ENCODE measurements around the gene USH1C. TPM values are rescaled to one million over a fixed set of nuclear protein-coding genes. Genes with fewer than 3 reads are reported as not detected.

The USH1C gene
- total RNA-seq, 2 experiments from 2014 or later = not detected

DNA sequence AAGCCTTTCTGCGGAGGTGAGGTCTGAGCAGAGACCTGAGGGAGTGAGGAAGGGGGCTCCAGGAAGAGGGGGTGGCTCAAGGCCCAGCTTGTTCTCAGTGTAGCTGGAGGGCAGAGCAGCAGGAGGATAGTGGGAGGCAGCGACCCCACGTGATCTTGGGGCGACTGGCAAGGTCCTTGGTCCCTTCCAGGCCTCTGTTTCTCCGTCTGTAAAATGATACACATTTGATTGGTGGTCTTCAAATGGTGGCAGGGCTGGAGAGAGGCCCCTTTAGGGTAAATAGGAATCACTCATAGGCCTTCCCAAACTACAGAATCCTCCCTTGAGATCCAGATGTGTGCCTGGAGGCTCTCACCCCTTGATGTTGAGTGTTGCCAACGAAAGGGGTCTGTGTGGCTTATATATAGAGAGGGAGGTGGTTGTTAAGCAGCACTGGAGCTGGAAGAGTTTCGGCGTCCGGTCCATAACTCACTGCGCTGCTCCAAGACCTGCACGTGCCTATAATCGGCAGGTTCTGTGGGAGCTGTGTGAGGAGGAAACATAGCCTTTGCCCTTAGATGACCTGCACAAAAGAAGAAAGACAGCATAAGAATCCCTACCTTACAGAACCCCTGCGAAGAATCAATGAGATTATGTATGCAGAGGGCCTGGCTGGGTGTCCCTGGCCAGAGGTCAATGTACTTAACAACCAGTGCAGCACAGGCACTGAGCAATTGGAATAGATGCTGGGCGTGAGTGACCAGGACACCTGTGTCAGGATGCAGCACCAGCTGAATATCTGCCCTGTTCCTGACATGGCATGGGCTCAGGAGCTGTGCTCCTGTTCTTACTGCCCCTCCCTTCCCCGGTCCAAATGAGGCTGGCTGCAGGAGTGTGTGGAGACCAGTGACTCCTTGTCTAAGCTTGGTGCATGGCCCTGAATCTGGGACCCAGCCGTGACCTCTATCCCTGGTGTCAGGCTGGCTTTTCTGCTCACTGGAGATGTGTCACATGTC, 31.5 kb upstream of the USH1C start:
- ATAC-seq (ENCODE audit: low read depth) (no peak), DNase-seq (no peak)
- Mint-ChIP-seq H3K4me1 (peaks cover 7% of the 10 kb centered on the region), H3K4me3 (no peak overlapping the region), H3K9me3 (no peaks in the 10 kb centered on the region), H3K36me3 (no peaks in the 10 kb centered on the region), H3K27me3 (peaks cover 5% of the 10 kb centered on the region), H3K27ac (no peak overlapping the region)
- POLR2A ChIA-PET = no interaction called here

- Mint-ChIP-seq H3K4me3 (no peak overlapping the region), H3K9me3 (no peaks in the 10 kb centered on the region), H3K36me3 (no peaks in the 10 kb centered on the region), H3K4me1 (peaks cover 5% of the 10 kb centered on the region), H3K27me3 (no peaks in the 10 kb centered on the region), H3K27ac (no peak overlapping the region)
- ATAC-seq (ENCODE audit: low read depth) = no peak
- POLR2A ChIA-PET = no interaction called here
- no peak for DNase-seq
These were observed 30.2 kb upstream of the USH1C start for GRCh38 chr11:17574141-17575091.

DNA sequence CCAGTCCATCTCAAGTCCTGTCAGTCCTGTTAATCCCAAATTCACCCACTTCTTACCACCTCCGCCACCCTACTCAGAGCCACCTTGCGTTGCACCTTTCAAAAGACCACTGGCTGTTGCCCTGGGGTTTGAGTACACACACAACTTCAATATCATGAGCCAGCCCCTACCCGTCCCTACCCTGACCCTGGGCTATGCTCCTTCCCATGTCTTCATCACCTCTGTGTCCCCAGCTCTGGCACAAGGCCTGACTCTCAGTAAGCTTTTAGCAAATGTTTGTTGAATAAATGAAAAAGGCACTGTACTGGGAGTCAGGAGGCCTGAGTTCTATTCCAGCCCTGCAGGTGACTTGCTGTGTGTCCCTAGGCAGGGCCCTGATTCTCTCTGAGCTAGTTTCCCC, 29.3 kb upstream of the USH1C start:
- H3K27me3 Mint-ChIP-seq = no peaks in the 10 kb centered on the region
- H3K9me3 Mint-ChIP-seq = no peaks in the 10 kb centered on the region
- peaks cover 10% of the 10 kb centered on the region for H3K4me1 Mint-ChIP-seq
- DNase-seq (no peak), ATAC-seq (ENCODE audit: low read depth) (no peak)
- H3K36me3 Mint-ChIP-seq = no peaks in the 10 kb centered on the region
- H3K27ac Mint-ChIP-seq = no peak overlapping the region
- POLR2A ChIA-PET = no interaction called here
- H3K4me3 Mint-ChIP-seq = no peak overlapping the region

GRCh38 chr11:17572791-17573460, 28.7 kb upstream of the USH1C start:
- H3K4me3 Mint-ChIP-seq = no peak overlapping the region
- no peaks in the 10 kb centered on the region for H3K36me3 Mint-ChIP-seq
- H3K4me1 Mint-ChIP-seq = peaks cover 14% of the 10 kb centered on the region
- DNase-seq (no peak), ATAC-seq (ENCODE audit: low read depth) (no peak)
- H3K27ac Mint-ChIP-seq = peak overlapping the region; percentile 59
- POLR2A ChIA-PET = no interaction called here
- no peaks in the 10 kb centered on the region for H3K9me3 Mint-ChIP-seq
- H3K27me3 Mint-ChIP-seq = no peaks in the 10 kb centered on the region

DNA sequence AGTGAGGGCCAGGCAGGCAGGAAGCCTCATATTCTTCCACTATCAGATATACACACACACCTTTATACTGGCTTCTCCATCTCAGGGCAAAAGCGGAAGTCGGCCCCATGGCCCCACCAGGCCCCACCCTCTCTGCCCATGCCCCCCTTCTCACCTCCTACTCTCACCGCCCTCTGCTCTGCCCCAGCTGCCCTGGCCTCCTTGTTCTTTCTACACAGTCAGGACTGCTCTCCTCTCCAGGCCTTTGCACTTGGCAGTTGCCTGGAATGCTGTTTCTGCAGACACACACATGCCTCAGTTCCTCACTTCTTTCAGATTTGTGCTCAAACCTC, 28.1 kb upstream of the USH1C start:
- H3K36me3 Mint-ChIP-seq = no peaks in the 10 kb centered on the region
- POLR2A ChIA-PET = no interaction called here
- H3K9me3 Mint-ChIP-seq = no peaks in the 10 kb centered on the region
- DNase-seq (no peak), ATAC-seq (ENCODE audit: low read depth) (peak; percentile 41)
- H3K4me3 Mint-ChIP-seq = no peak overlapping the region
- peak overlapping the region; percentile 59 for H3K27ac Mint-ChIP-seq
- no peaks in the 10 kb centered on the region for H3K27me3 Mint-ChIP-seq
- peaks cover 14% of the 10 kb centered on the region for H3K4me1 Mint-ChIP-seq

DNA sequence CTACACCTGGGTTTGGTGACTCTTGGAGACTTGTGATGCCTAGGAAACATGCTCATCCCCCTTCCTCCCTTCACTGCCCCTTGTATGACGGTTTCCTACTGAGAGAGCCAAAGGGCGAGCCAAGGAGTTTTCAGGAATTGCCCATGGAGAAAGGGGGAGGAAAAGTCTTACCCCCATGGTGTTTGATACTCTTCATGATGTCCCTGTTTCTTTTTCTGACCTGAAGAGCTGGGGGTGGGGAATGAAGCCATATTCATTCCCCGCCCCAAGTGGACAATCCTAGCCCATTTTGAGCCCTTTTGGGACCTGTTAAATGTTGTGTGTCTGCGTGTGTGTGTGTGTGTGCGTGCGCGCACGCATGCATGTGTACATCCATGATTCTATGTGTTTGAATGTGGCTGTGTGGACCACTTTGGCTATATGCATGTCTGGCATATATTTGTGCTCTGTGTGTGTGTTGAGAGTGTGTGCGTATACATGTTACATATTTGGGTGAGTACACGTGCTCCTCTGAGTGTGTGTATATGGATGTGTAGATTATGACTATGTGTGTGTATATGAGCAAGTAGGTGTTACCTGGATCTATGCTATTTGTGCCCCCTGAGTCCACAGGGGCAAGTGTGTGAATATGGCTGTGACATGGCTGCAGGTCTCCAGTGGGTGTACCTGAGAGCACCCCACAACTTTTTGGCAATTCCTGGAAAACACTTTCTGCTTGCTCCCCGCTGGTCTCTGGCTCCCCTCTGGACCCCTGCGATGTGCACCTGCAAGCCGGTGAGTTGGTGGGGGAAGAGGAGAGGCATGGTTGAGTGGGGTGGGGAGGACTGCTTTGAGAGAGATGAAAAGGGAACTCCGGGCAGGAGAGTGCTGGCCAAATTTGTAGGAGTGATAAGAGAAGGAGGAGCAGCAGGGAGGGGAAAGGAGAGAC, 27.5 kb upstream of the USH1C start:
- Mint-ChIP-seq H3K27ac (peak overlapping the region; percentile 11), H3K4me3 (no peak overlapping the region), H3K9me3 (no peaks in the 10 kb centered on the region), H3K27me3 (peaks cover 2% of the 10 kb centered on the region), H3K4me1 (peaks cover 14% of the 10 kb centered on the region), H3K36me3 (no peaks in the 10 kb centered on the region)
- no peak for DNase-seq
- POLR2A ChIA-PET = no interaction called here
- ATAC-seq (ENCODE audit: low read depth) = no peak

DNA sequence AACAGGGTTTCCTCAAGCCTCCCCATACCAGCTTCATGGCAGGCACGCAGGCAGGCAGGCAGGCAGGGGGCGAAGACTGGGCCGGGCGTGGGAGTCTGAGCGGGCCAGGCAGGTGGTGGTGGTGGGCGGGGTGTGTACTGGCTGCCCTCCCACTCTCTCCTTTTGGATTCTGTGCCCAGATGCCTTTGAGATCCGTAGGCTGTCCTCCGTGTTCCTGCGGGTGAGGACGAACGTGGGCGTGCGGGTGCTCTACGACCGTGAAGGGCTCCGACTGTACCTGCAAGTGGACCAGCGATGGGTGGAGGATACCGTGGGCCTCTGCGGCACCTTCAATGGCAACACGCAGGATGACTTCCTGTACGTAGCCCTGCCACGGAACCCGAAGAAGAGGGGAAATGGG, 25.8 kb upstream of the USH1C start:
- H3K27ac Mint-ChIP-seq = no peak overlapping the region
- H3K27me3 Mint-ChIP-seq = peaks cover 4% of the 10 kb centered on the region
- no peaks in the 10 kb centered on the region for H3K9me3 Mint-ChIP-seq
- H3K36me3 Mint-ChIP-seq = no peaks in the 10 kb centered on the region
- peaks cover 14% of the 10 kb centered on the region for H3K4me1 Mint-ChIP-seq
- POLR2A ChIA-PET = no interaction called here
- DNase-seq = no peak
- ATAC-seq (ENCODE audit: low read depth) = no peak
- H3K4me3 Mint-ChIP-seq = no peak overlapping the region

- ATAC-seq (ENCODE audit: low read depth) (no peak), DNase-seq (no peak)
- H3K9me3 Mint-ChIP-seq = no peaks in the 10 kb centered on the region
- no peak overlapping the region for H3K4me3 Mint-ChIP-seq
- peaks cover 4% of the 10 kb centered on the region for H3K27me3 Mint-ChIP-seq
- H3K36me3 Mint-ChIP-seq = no peaks in the 10 kb centered on the region
- POLR2A ChIA-PET = no interaction called here
- H3K4me1 Mint-ChIP-seq = peaks cover 14% of the 10 kb centered on the region
- no peak overlapping the region for H3K27ac Mint-ChIP-seq
These were observed 24.7 kb upstream of the USH1C start for GRCh38 chr11:17568944-17569343.

GRCh38 chr11:17564687-17565042, 20.4 kb upstream of the USH1C start:
- Mint-ChIP-seq H3K27me3 (peaks cover 4% of the 10 kb centered on the region), H3K9me3 (no peaks in the 10 kb centered on the region), H3K36me3 (no peaks in the 10 kb centered on the region), H3K4me3 (no peak overlapping the region), H3K27ac (no peak overlapping the region), H3K4me1 (peaks cover 13% of the 10 kb centered on the region)
- ATAC-seq (ENCODE audit: low read depth) (no peak), DNase-seq (no peak)
- POLR2A ChIA-PET = no interaction called here

DNA sequence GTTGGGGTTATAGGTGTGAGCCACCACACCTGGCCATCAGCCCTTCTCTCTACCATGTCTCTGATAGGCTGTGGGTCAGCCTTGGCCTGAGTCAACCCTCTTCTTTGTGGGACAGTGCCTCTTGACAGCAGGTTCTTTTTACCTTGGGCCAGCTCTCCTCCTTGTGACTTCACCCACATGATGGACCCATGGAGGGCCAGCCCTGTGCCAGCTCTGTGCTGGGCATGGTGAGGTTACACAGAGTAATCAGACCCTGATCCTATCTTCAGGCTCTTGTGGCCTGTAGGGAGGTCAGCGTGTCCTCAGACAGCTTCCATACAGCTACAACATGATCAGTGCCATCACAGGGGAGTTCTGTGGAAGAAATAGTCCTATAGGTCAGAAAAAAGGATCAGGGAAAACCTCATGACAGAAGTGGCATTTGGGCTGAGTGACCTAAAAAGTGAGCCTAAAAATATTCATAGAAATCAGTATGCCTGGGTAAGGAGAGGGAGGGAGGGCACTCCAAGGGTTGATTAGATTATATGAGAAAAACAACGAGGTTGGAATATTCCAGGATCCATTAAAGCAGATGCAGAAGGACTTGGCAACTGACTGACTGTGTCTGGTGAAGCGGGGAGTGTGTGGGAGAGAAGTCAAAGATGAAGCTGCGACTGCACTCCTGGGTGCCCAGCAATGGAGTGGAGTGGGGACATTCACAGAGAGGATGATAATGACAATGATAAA, 19.9 kb upstream of the USH1C start:
- Mint-ChIP-seq H3K27me3 (peaks cover 4% of the 10 kb centered on the region), H3K27ac (no peak overlapping the region), H3K4me1 (peaks cover 12% of the 10 kb centered on the region), H3K9me3 (no peaks in the 10 kb centered on the region), H3K36me3 (no peaks in the 10 kb centered on the region), H3K4me3 (no peak overlapping the region)
- DNase-seq (no peak), ATAC-seq (ENCODE audit: low read depth) (no peak)
- POLR2A ChIA-PET = no interaction called here

GRCh38 chr11:17563231-17563646, 19.0 kb upstream of the USH1C start:
- POLR2A ChIA-PET = no interaction called here
- H3K27ac Mint-ChIP-seq = no peak overlapping the region
- no peak for DNase-seq
- H3K36me3 Mint-ChIP-seq = no peaks in the 10 kb centered on the region
- no peak for ATAC-seq (ENCODE audit: low read depth)
- H3K4me1 Mint-ChIP-seq = peaks cover 4% of the 10 kb centered on the region
- H3K27me3 Mint-ChIP-seq = peaks cover 4% of the 10 kb centered on the region
- H3K9me3 Mint-ChIP-seq = no peaks in the 10 kb centered on the region
- no peak overlapping the region for H3K4me3 Mint-ChIP-seq

GRCh38 chr11:17561526-17561925, 17.3 kb upstream of the USH1C start:
- Mint-ChIP-seq H3K4me3 (no peak overlapping the region), H3K36me3 (no peaks in the 10 kb centered on the region), H3K27ac (no peak overlapping the region), H3K4me1 (peaks cover 4% of the 10 kb centered on the region), H3K9me3 (no peaks in the 10 kb centered on the region), H3K27me3 (peaks cover 5% of the 10 kb centered on the region)
- DNase-seq = no peak
- POLR2A ChIA-PET = no interaction called here
- ATAC-seq (ENCODE audit: low read depth) = no peak

All from activated naive CD8-positive, alpha-beta T cell treated with anti-CD3 and anti-CD28 coated beads, Interleukin-2, amount 10 ng/mL, durations not matched to agents 7 days and 5 days (primary cell).